Dedifferentiated amniotic fluid mesenchymal stem cell (primary cell): ENCODE measurements around the gene DCHS2.

Experiments
- DNase-seq: peaks from one replicate; pipeline ENCODE4 v3.0.0-alpha.2; 2016; ENCODE audit errors: extremely low spot score

The DCHS2 gene

GRCh38 chr4:154450966-154451365 lies 40.6 kb downstream of the DCHS2 start:
- DNase-seq: no peak

GRCh38 chr4:154444958-154445357 lies 46.6 kb downstream of the DCHS2 start:
- no peak for DNase-seq

- no peak for DNase-seq
Observed at GRCh38 chr4:154441982-154442381, 49.6 kb downstream of the DCHS2 start.

- DNase-seq: no peak
Observed at GRCh38 chr4:154441124-154441523, 50.5 kb downstream of the DCHS2 start.

GRCh38 chr4:154439224-154439623 lies 52.4 kb downstream of the DCHS2 start:
- no peak for DNase-seq

GRCh38 chr4:154435895-154436294 lies 55.7 kb downstream of the DCHS2 start:
- DNase-seq: no peak

- DNase-seq: no peak
Observed at GRCh38 chr4:154433543-154433942, 58.1 kb downstream of the DCHS2 start.

GRCh38 chr4:154429176-154429575 lies 62.4 kb downstream of the DCHS2 start:
- no peak for DNase-seq

- no peak for DNase-seq
Observed at GRCh38 chr4:154427149-154427548, 64.5 kb downstream of the DCHS2 start.

GRCh38 chr4:154425514-154425913 lies 66.1 kb downstream of the DCHS2 start:
- DNase-seq: no peak

GRCh38 chr4:154424810-154425484 lies 66.7 kb downstream of the DCHS2 start:
- no peak for DNase-seq

- DNase-seq: no peak
Observed at GRCh38 chr4:154422152-154422551, 69.4 kb downstream of the DCHS2 start.

GRCh38 chr4:154421618-154422017 lies 70.0 kb downstream of the DCHS2 start:
- no peak for DNase-seq

GRCh38 chr4:154417373-154417673 lies 74.3 kb downstream of the DCHS2 start:
- no peak for DNase-seq

- DNase-seq: no peak
Observed at GRCh38 chr4:154416190-154416547, 75.4 kb downstream of the DCHS2 start.

GRCh38 chr4:154415313-154415712 lies 76.3 kb downstream of the DCHS2 start:
- no peak for DNase-seq

GRCh38 chr4:154414796-154415195 lies 76.8 kb downstream of the DCHS2 start:
- no peak for DNase-seq

GRCh38 chr4:154414371-154414770 lies 77.2 kb downstream of the DCHS2 start:
- DNase-seq: no peak

- DNase-seq: no peak
Observed at GRCh38 chr4:154407443-154407842, 84.2 kb downstream of the DCHS2 start.

GRCh38 chr4:154406018-154406795 lies 85.4 kb downstream of the DCHS2 start:
- DNase-seq: no peak

- peak; percentile 36 for DNase-seq
Observed at GRCh38 chr4:154399259-154399974, 92.2 kb downstream of the DCHS2 start.

GRCh38 chr4:154390324-154390723 lies 101.3 kb downstream of the DCHS2 start:
- no peak for DNase-seq

- no peak for DNase-seq
Observed at GRCh38 chr4:154389148-154389547, 102.5 kb downstream of the DCHS2 start.
